IMR-90 (cell line): ENCODE measurements around the gene TFAP2A. TPM values are rescaled to one million over a fixed set of nuclear protein-coding genes. Genes with fewer than 3 reads are reported as not detected.

Source experiments
- ATAC-seq: fragments of 200-7000 bp; cut with Tn5 transposase; 2 replicates; pipeline ENCODE4 v1.9.1; 2020; ENCODE audit warnings: low read depth, mild to moderate bottlenecking, moderate library complexity
- BruUV-seq: library from RNA; stranded (reverse); fragments of 400-500 nt; replicated peaks from 2 replicates; lab custom pipeline; 2021; lab: Mats Ljungman, UMichigan
- CTCF ChIA-PET: fragments of 300-600 bp; formaldehyde crosslinking; extraction: SDS; loops from one replicate; lab custom pipeline; 2021; ENCODE audit warnings: antibody characterized with exemption; lab: Yijun Ruan, JAX
- POLR2A ChIA-PET: fragments of 300-600 bp; sonication (Branson Sonifier 250); formaldehyde crosslinking; loops from one replicate; lab custom pipeline; 2022; ENCODE audit warnings: antibody characterized with exemption; ENCODE audit not compliant: unreplicated experiment; lab: Charles Lee
- DNase-seq: peaks from one replicate; pipeline ENCODE4 v3.0.0; 2013
- H2AFZ ChIP-seq: replicated peaks from 2 replicates; pipeline ENCODE3; 2013; ENCODE audit warnings: low read length, mild to moderate bottlenecking; ENCODE audit not compliant: poor library complexity
- H2AK5ac ChIP-seq: 2 replicates; pipeline ENCODE4 v1.6.1; 2013; ENCODE audit warnings: low read depth, low read length, inconsistent platforms
- H2AK9ac ChIP-seq: replicated peaks from 2 replicates; pipeline ENCODE3; 2013; ENCODE audit warnings: mild to moderate bottlenecking, low read depth, low read length, moderate library complexity; ENCODE audit not compliant: poor library complexity
- H2BK120ac ChIP-seq: 2 replicates; pipeline ENCODE4 v1.6.1; 2013; ENCODE audit warnings: low read depth, low read length, inconsistent platforms
- H2BK15ac ChIP-seq: 3 replicates; pipeline ENCODE4 v1.6.1; 2013; ENCODE audit warnings: low read depth, low read length, inconsistent platforms
- H2BK20ac ChIP-seq: 2 replicates; pipeline ENCODE4 v1.6.1; 2013; ENCODE audit warnings: low read depth, mild to moderate bottlenecking, inconsistent platforms, low read length, moderate library complexity
- H2BK5ac ChIP-seq: 2 replicates; pipeline ENCODE4 v1.6.1; 2013; ENCODE audit warnings: mild to moderate bottlenecking, low read depth, low read length, inconsistent platforms; ENCODE audit not compliant: poor library complexity, severe bottlenecking
- H3K14ac ChIP-seq: replicated peaks from 2 replicates; pipeline ENCODE4 v1.6.1; 2013; ENCODE audit warnings: low read depth, low read length, inconsistent platforms
- H3K18ac ChIP-seq: 2 replicates; pipeline ENCODE4 v1.6.1; 2013; ENCODE audit warnings: low read depth, low read length, control low read depth
- H3K23ac ChIP-seq: 2 replicates; pipeline ENCODE4 v1.6.1; 2013; ENCODE audit warnings: low read depth, low read length, inconsistent platforms
- H3K27ac ChIP-seq: 2 replicates; pipeline ENCODE4 v1.5.1; 2013; ENCODE audit warnings: mild to moderate bottlenecking, control low read depth, low read length; ENCODE audit not compliant: insufficient read depth
- H3K27me3 ChIP-seq: 2 replicates; pipeline ENCODE4 v1.6.1; 2013; ENCODE audit warnings: low read length; ENCODE audit not compliant: control insufficient read depth, insufficient read depth
- H3K36me3 ChIP-seq: 2 replicates; pipeline ENCODE4 v1.6.1; 2013; ENCODE audit warnings: low read length, mixed read lengths; ENCODE audit not compliant: control insufficient read depth, insufficient read depth
- H3K4ac ChIP-seq: 2 replicates; pipeline ENCODE4 v1.6.1; 2013; ENCODE audit warnings: low read depth, low read length, inconsistent platforms
- H3K4me1 ChIP-seq: 2 replicates; pipeline ENCODE4 v1.6.1; 2013; ENCODE audit warnings: low read length, mixed read lengths; ENCODE audit not compliant: control insufficient read depth, insufficient read depth
- H3K4me2 ChIP-seq: 2 replicates; pipeline ENCODE4 v1.6.1; 2013; ENCODE audit warnings: low read depth, mild to moderate bottlenecking, control low read depth, low read length, moderate library complexity
- H3K4me3 ChIP-seq: 2 replicates; pipeline ENCODE4 v1.5.1; 2013; ENCODE audit warnings: low read depth, mild to moderate bottlenecking, control low read depth, low read length, moderate library complexity; ENCODE audit not compliant: insufficient read depth
- H3K56ac ChIP-seq: 2 replicates; pipeline ENCODE4 v1.6.1; 2013; ENCODE audit warnings: low read length, inconsistent platforms; ENCODE audit not compliant: insufficient read depth; ENCODE audit errors: extremely low read depth
- H3K79me1 ChIP-seq, 2 experiments: 2 replicates each; pipeline ENCODE4 v1.6.1; 2013; ENCODE audit warnings: low read length in 2 of 2, inconsistent platforms in 1 of 2, low read depth in 1 of 2
- H3K9ac ChIP-seq: 2 replicates; pipeline ENCODE4 v1.6.1; 2013; ENCODE audit warnings: low read depth, low read length, control low read depth
- H3K9me1 ChIP-seq: 2 replicates; pipeline ENCODE4 v1.6.1; 2013; ENCODE audit warnings: low read length, inconsistent platforms; ENCODE audit not compliant: insufficient read depth
- H3K9me3 ChIP-seq: 2 replicates; pipeline ENCODE4 v1.6.1; 2013; ENCODE audit warnings: low read length; ENCODE audit not compliant: control insufficient read depth, insufficient read depth
- H4K20me1 ChIP-seq: 2 replicates; pipeline ENCODE4 v1.6.1; 2013; ENCODE audit warnings: low read length, inconsistent platforms; ENCODE audit not compliant: insufficient read depth
- H4K5ac ChIP-seq: 2 replicates; pipeline ENCODE4 v1.6.1; 2013; ENCODE audit warnings: mild to moderate bottlenecking, low read depth, low read length, control low read depth
- H4K8ac ChIP-seq, 2 experiments: 2 replicates each; pipeline ENCODE4 v1.6.1; 2013; ENCODE audit warnings: low read depth in 2 of 2, low read length in 2 of 2, control low read depth in 1 of 2, inconsistent platforms in 1 of 2
- H4K91ac ChIP-seq: 2 replicates; pipeline ENCODE4 v1.6.1; 2013; ENCODE audit warnings: low read depth, low read length, inconsistent platforms; ENCODE audit not compliant: insufficient read depth
- BHLHE40 ChIP-seq: fragments of 150-350 bp; IDR thresholded peaks from 2 replicates; pipeline ENCODE4 v1.6.1; 2016; ENCODE audit warnings: mild to moderate bottlenecking, low read depth, low read length
- CHD1 ChIP-seq: IDR thresholded peaks from 2 replicates; pipeline ENCODE4 v1.6.1; 2012; ENCODE audit warnings: low read depth, low read length, improper control_type of control experiment
- FOS ChIP-seq: fragments of 150-350 bp; IDR thresholded peaks from 2 replicates; pipeline ENCODE4 v1.6.1; 2016; ENCODE audit warnings: low read depth, low read length
- MAZ ChIP-seq: IDR thresholded peaks from 2 replicates; pipeline ENCODE4 v1.6.1; 2012; ENCODE audit warnings: low read depth, mild to moderate bottlenecking, low read length, improper control_type of control experiment, moderate library complexity, borderline replicate concordance
- MXI1 ChIP-seq: IDR thresholded peaks from 2 replicates; pipeline ENCODE4 v1.6.1; 2012; ENCODE audit warnings: low read depth, mild to moderate bottlenecking, low read length, moderate library complexity, borderline replicate concordance
- NFE2L2 ChIP-seq: fragments of 150-350 bp; IDR thresholded peaks from 2 replicates; pipeline ENCODE4 v1.6.1; 2016; ENCODE audit warnings: low read depth, mild to moderate bottlenecking, low read length
- RAD21 ChIP-seq: IDR thresholded peaks from 2 replicates; pipeline ENCODE4 v1.6.1; 2012; ENCODE audit warnings: low read length, improper control_type of control experiment
- RCOR1 ChIP-seq: IDR thresholded peaks from 2 replicates; pipeline ENCODE4 v1.6.1; 2012; ENCODE audit warnings: mild to moderate bottlenecking, low read length, improper control_type of control experiment; ENCODE audit not compliant: insufficient replicate concordance
- RFX5 ChIP-seq: IDR thresholded peaks from 2 replicates; pipeline ENCODE4 v1.8.0; 2012; ENCODE audit warnings: low read depth, mild to moderate bottlenecking, low read length, moderate library complexity
- SMC3 ChIP-seq: fragments of 150-350 bp; IDR thresholded peaks from 2 replicates; pipeline ENCODE4 v1.6.1; 2016; ENCODE audit warnings: low read depth, mild to moderate bottlenecking, antibody characterized with exemption, low read length, moderate library complexity
- WGBS, 2 experiments: methylation state at CpG; one replicate each; pipeline versions ENCODE4 v1.1.5 to v1.1.7; 2013; ENCODE audit warnings: missing lambda C conversion rate in 2 of 2; ENCODE audit not compliant: insufficient read length in 1 of 2; ENCODE audit errors: extremely low coverage in 2 of 2; 5-methylcytosine and 5-hydroxymethylcytosine counted together
- dilution Hi-C: fragments of 300-500 bp; cut with HindIII; formaldehyde crosslinking; loops from one replicate; pipeline ENCODE4 v1.14.3; 2018; ENCODE audit warnings: low sequenced_read_pairs; ENCODE audit not compliant: unreplicated experiment
- in situ Hi-C: fragments of 300-500 bp; cut with MboI; formaldehyde crosslinking; loops from 3 replicates; pipeline ENCODE4 v1.14.3; 2019; ENCODE audit warnings: low sequenced_read_pairs, inconsistent platforms, mixed read lengths
- intact Hi-C: fragments of 100-400 bp; cut with micrococcal nuclease; formaldehyde crosslinking; loops from 2 replicates; pipeline ENCODE4 v1.10.0; 2022
- polyA plus RNA-seq, 3 experiments: library from polyadenylated mRNA; depleted of rRNA; stranded (reverse); fragments of >200 nt; gene quantifications; 2 replicates each; pipeline ENCODE4 v1.2.3, GENCODE V29; 2012; ENCODE audit warnings: low replicate concordance in 1 of 3
- total RNA-seq: library from RNA; depleted of rRNA; stranded (reverse); fragments of >200 nt; gene quantifications from 2 replicates; pipeline ENCODE4 v1.2.3, GENCODE V29; 2012
- TF ChIP-seq, protein P1 (sequence below): fragments of 150-350 bp; IDR thresholded peaks from 2 replicates; pipeline ENCODE4 v1.6.1; 2017; ENCODE audit warnings: mild to moderate bottlenecking, antibody characterized with exemption, low read length, low read depth
- TF ChIP-seq, protein P2 (sequence below): conservative IDR thresholded peaks from 2 replicates; pipeline ENCODE4 v1.5.1; 2012; ENCODE audit warnings: mild to moderate bottlenecking, low read depth, low read length, improper control_type of control experiment
- TF ChIP-seq, protein P3 (sequence below): fragments of 150-350 bp; IDR thresholded peaks from 2 replicates; pipeline ENCODE4 v1.6.1; 2016; ENCODE audit warnings: low read depth, mild to moderate bottlenecking, low read length, moderate library complexity, borderline replicate concordance

The TFAP2A gene
- total and polyA plus RNA-seq, 2 of the 4 experiments (the other 2 are of a cell fraction) = 0.72 to 7.1 TPM

DNA sequence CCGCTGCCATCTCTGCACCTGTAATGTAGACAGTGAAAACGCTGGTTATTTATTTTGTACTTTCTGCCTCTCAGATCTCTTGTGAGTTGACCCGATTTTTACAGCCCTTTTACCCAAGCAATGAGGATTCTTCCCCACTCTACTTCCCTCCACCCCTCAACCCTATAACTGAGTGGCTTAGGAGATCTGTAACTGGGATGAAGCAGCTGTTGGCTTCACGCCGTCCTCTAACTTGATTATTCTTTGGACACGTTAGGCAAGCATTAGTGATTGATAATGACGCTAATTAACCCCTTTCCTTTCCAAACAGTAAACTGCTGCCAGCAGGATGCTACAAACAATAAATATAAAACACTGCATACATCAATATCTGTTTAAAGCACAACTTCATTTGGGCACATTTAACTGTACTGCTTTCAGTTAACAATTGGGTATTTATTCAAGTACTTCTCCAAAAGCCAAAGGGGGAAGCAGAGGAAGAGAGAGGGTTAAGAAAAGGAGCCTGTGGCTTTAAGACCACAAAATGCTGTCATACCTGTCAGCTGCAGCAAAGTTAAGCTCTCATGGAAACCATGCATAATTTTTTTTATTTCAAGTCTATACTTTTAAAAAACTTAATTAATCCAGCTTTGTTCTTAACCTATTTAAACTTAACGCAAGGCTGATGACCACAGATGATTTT, 21.2 kb downstream of the TFAP2A start:
- H3K18ac ChIP-seq = no peak overlapping the region
- H3K4me3 ChIP-seq = no peak overlapping the region
- in situ Hi-C loops (no loop called here), dilution Hi-C loops (no loop called here), intact Hi-C loops (no loop called here)
- peaks cover 6% of the 10 kb centered on the region for H3K9me3 ChIP-seq
- no peaks in the 10 kb centered on the region for H4K20me1 ChIP-seq
- no CpG with 5 or more reads among the region's 8 CpGs for WGBS, 2 experiments
- ChIA-PET POLR2A (no interaction called here), CTCF (no interaction called here)
- no peak overlapping the region for H2AK5ac ChIP-seq
- no peak overlapping the region for H2BK15ac ChIP-seq
- H2BK5ac ChIP-seq = no peak overlapping the region
- no peak overlapping the region for H4K5ac ChIP-seq
- H4K8ac ChIP-seq = no peak overlapping the region
- H2AFZ ChIP-seq = no peak overlapping the region
- peaks cover 64% of the 10 kb centered on the region for H3K27me3 ChIP-seq
- H3K4ac ChIP-seq = no peak overlapping the region
- no peak overlapping the region for H3K23ac ChIP-seq
- H3K9ac ChIP-seq = no peak overlapping the region
- no peak overlapping the region for H2BK20ac ChIP-seq
- no TSS peak for BruUV-seq
- H3K4me1 ChIP-seq = no peaks in the 10 kb centered on the region
- ATAC-seq (no peak), DNase-seq (no peak)
- TF ChIP-seq NFE2L2 (no peak), RAD21 (no peak), BHLHE40 (no peak), CHD1 (no peak), MXI1 (no peak), RCOR1 (no peak), FOS (no peak), MAZ (no peak), RFX5 (no peak), SMC3 (no peak)
- TF ChIP-seq, protein P1, sequence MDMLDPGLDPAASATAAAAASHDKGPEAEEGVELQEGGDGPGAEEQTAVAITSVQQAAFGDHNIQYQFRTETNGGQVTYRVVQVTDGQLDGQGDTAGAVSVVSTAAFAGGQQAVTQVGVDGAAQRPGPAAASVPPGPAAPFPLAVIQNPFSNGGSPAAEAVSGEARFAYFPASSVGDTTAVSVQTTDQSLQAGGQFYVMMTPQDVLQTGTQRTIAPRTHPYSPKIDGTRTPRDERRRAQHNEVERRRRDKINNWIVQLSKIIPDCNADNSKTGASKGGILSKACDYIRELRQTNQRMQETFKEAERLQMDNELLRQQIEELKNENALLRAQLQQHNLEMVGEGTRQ = no peak
- TF ChIP-seq, protein P2, sequence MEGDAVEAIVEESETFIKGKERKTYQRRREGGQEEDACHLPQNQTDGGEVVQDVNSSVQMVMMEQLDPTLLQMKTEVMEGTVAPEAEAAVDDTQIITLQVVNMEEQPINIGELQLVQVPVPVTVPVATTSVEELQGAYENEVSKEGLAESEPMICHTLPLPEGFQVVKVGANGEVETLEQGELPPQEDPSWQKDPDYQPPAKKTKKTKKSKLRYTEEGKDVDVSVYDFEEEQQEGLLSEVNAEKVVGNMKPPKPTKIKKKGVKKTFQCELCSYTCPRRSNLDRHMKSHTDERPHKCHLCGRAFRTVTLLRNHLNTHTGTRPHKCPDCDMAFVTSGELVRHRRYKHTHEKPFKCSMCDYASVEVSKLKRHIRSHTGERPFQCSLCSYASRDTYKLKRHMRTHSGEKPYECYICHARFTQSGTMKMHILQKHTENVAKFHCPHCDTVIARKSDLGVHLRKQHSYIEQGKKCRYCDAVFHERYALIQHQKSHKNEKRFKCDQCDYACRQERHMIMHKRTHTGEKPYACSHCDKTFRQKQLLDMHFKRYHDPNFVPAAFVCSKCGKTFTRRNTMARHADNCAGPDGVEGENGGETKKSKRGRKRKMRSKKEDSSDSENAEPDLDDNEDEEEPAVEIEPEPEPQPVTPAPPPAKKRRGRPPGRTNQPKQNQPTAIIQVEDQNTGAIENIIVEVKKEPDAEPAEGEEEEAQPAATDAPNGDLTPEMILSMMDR = no peak
- TF ChIP-seq, protein P3, sequence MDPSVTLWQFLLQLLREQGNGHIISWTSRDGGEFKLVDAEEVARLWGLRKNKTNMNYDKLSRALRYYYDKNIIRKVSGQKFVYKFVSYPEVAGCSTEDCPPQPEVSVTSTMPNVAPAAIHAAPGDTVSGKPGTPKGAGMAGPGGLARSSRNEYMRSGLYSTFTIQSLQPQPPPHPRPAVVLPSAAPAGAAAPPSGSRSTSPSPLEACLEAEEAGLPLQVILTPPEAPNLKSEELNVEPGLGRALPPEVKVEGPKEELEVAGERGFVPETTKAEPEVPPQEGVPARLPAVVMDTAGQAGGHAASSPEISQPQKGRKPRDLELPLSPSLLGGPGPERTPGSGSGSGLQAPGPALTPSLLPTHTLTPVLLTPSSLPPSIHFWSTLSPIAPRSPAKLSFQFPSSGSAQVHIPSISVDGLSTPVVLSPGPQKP = no peak
- no peak overlapping the region for H3K14ac ChIP-seq
- no peaks in the 10 kb centered on the region for H3K36me3 ChIP-seq
- no peaks in the 10 kb centered on the region for H3K9me1 ChIP-seq
- H2AK9ac ChIP-seq = no peak overlapping the region
- H3K56ac ChIP-seq = no peak overlapping the region
- H3K79me1 ChIP-seq = no peaks in the 10 kb centered on the region
- H4K91ac ChIP-seq = no peak overlapping the region
- no peak overlapping the region for H3K4me2 ChIP-seq
- H2BK120ac ChIP-seq = no peak overlapping the region
- no peak overlapping the region for H3K27ac ChIP-seq
